H9 (cell line): ENCODE results near the gene LMF1. TPM values are rescaled to one million over a fixed set of nuclear protein-coding genes. Genes with fewer than 3 reads are reported as not detected.

ENCODE experiments used
- DNase-seq: peaks from one replicate; pipeline ENCODE4 v3.0.0-alpha.2; 2017
- H2AFZ ChIP-seq: one replicate; pipeline ENCODE4 v1.6.1; 2013; ENCODE audit warnings: mild to moderate bottlenecking, low read length, control low read depth, moderate library complexity
- H2AK5ac ChIP-seq: 2 replicates; pipeline ENCODE4 v1.6.1; 2013; ENCODE audit warnings: low read length, control low read depth, mixed read lengths; ENCODE audit not compliant: insufficient read length
- H2BK120ac ChIP-seq: one replicate; pipeline ENCODE4 v1.6.1; 2013; ENCODE audit warnings: low read depth, mild to moderate bottlenecking, low read length, control low read depth, inconsistent platforms; ENCODE audit not compliant: poor library complexity, severe bottlenecking
- H2BK12ac ChIP-seq: 2 replicates; pipeline ENCODE4 v1.6.1; 2013; ENCODE audit warnings: low read length, control low read depth, mixed read lengths, low read depth; ENCODE audit not compliant: insufficient read length
- H2BK15ac ChIP-seq: 2 replicates; pipeline ENCODE4 v1.6.1; 2013; ENCODE audit warnings: low read depth, low read length, control low read depth
- H2BK20ac ChIP-seq: one replicate; pipeline ENCODE4 v1.6.1; 2013; ENCODE audit warnings: low read depth, mild to moderate bottlenecking, low read length, control low read depth, inconsistent platforms; ENCODE audit not compliant: poor library complexity, severe bottlenecking
- H2BK5ac ChIP-seq: 2 replicates; pipeline ENCODE4 v1.6.1; 2013; ENCODE audit warnings: low read length, control low read depth, mixed read lengths; ENCODE audit not compliant: insufficient read length
- H3K14ac ChIP-seq: 2 replicates; pipeline ENCODE4 v1.6.1; 2013; ENCODE audit warnings: low read length, control low read depth; ENCODE audit not compliant: insufficient read depth
- H3K18ac ChIP-seq: 2 replicates; pipeline ENCODE4 v1.6.1; 2013; ENCODE audit warnings: low read depth, mild to moderate bottlenecking, mixed read lengths, low read length, control low read depth; ENCODE audit not compliant: insufficient read length
- H3K23ac ChIP-seq: 2 replicates; pipeline ENCODE4 v1.6.1; 2013; ENCODE audit warnings: low read length, control low read depth, mixed read lengths, low read depth; ENCODE audit not compliant: insufficient read length
- H3K23me2 ChIP-seq: 2 replicates; pipeline ENCODE4 v1.6.1; 2013; ENCODE audit warnings: low read depth, mild to moderate bottlenecking, mixed read lengths, low read length, control low read depth; ENCODE audit not compliant: insufficient read length, poor library complexity, severe bottlenecking
- H3K27ac ChIP-seq: 2 replicates; pipeline ENCODE4 v1.5.1; 2013; ENCODE audit warnings: low read length, control low read depth, mixed read lengths, low read depth; ENCODE audit not compliant: insufficient read length
- H3K27me3 ChIP-seq: 2 replicates; pipeline ENCODE4 v1.6.1; 2013; ENCODE audit warnings: low read length, control low read depth, inconsistent platforms; ENCODE audit not compliant: insufficient read depth
- H3K4ac ChIP-seq: 2 replicates; pipeline ENCODE4 v1.6.1; 2013; ENCODE audit warnings: low read depth, mild to moderate bottlenecking, control low read depth, inconsistent platforms, low read length, moderate library complexity
- H3K4me1 ChIP-seq: 2 replicates; pipeline ENCODE4 v1.6.1; 2013; ENCODE audit warnings: low read length, control low read depth, inconsistent platforms; ENCODE audit not compliant: insufficient read depth
- H3K4me2 ChIP-seq: 2 replicates; pipeline ENCODE4 v1.6.1; 2013; ENCODE audit warnings: low read length, control low read depth, mixed read lengths; ENCODE audit not compliant: insufficient read length, insufficient read depth
- H3K56ac ChIP-seq: 2 replicates; pipeline ENCODE4 v1.6.1; 2013; ENCODE audit warnings: low read depth, mild to moderate bottlenecking, mixed read lengths, low read length, control low read depth; ENCODE audit not compliant: insufficient read length
- H3K79me1 ChIP-seq: 2 replicates; pipeline ENCODE4 v1.6.1; 2013; ENCODE audit warnings: low read depth, mild to moderate bottlenecking, moderate library complexity, low read length, control low read depth, inconsistent platforms; ENCODE audit not compliant: insufficient read depth, poor library complexity, severe bottlenecking
- H3K79me2 ChIP-seq: 2 replicates; pipeline ENCODE4 v1.6.1; 2013; ENCODE audit warnings: low read length, control low read depth, inconsistent platforms; ENCODE audit not compliant: insufficient read depth
- H3K9ac ChIP-seq: 2 replicates; pipeline ENCODE4 v1.6.1; 2013; ENCODE audit warnings: low read length, control low read depth, mixed read lengths; ENCODE audit not compliant: insufficient read length; ENCODE audit errors: extremely low read depth
- H3K9me3 ChIP-seq: one replicate; pipeline ENCODE4 v1.6.1; 2013; ENCODE audit warnings: low read depth, low read length, inconsistent platforms; ENCODE audit not compliant: control insufficient read depth
- H3T11ph ChIP-seq: one replicate; pipeline ENCODE4 v1.6.1; 2013; ENCODE audit warnings: mild to moderate bottlenecking, low read length, control low read depth, inconsistent platforms
- H4K20me1 ChIP-seq: one replicate; pipeline ENCODE4 v1.6.1; 2013; ENCODE audit not compliant: control insufficient read depth, insufficient read length, insufficient read depth
- H4K5ac ChIP-seq: 2 replicates; pipeline ENCODE4 v1.6.1; 2013; ENCODE audit warnings: low read depth, mild to moderate bottlenecking, mixed read lengths, low read length, control low read depth; ENCODE audit not compliant: insufficient read length
- H4K8ac ChIP-seq: replicated peaks from 2 replicates; pipeline ENCODE4 v1.6.1; 2013; ENCODE audit warnings: low read length, control low read depth, mixed read lengths, low read depth; ENCODE audit not compliant: insufficient read length
- H4K91ac ChIP-seq: 2 replicates; pipeline ENCODE4 v1.6.1; 2013; ENCODE audit warnings: low read depth, mild to moderate bottlenecking, moderate library complexity, mixed read lengths, low read length, control low read depth; ENCODE audit not compliant: insufficient read length
- H3K27ac Mint-ChIP-seq, 3 experiments: 2 replicates in 2 of 3; 3 replicates in 1 of 3; pipeline ENCODE4 v1.8.0; 2020 to 2021; ENCODE audit warnings: mixed read lengths in 3 of 3, mild to moderate bottlenecking in 1 of 3, moderate library complexity in 1 of 3
- H3K27me3 Mint-ChIP-seq: 2 replicates; pipeline ENCODE4 v1.8.0; 2021; ENCODE audit warnings: low read depth, mild to moderate bottlenecking, moderate library complexity, mixed read lengths
- H3K36me3 Mint-ChIP-seq, 3 experiments: 2 replicates in 2 of 3; 3 replicates in 1 of 3; pipeline ENCODE4 v1.8.0; 2020 to 2021; ENCODE audit warnings: low read depth in 3 of 3, mixed read lengths in 3 of 3; ENCODE audit not compliant: insufficient read depth in 1 of 3
- H3K4me1 Mint-ChIP-seq, 2 experiments: 2 replicates each; pipeline ENCODE4 v1.8.0; 2020; ENCODE audit warnings: mixed read lengths in 2 of 2
- H3K4me3 Mint-ChIP-seq, 2 experiments: 2 replicates in 1 of 2; 3 replicates in 1 of 2; pipeline ENCODE4 v1.8.0; 2020 to 2021; ENCODE audit warnings: mild to moderate bottlenecking in 2 of 2, mixed read lengths in 2 of 2, moderate library complexity in 1 of 2
- H3K9me3 Mint-ChIP-seq, 2 experiments: 2 replicates in 1 of 2; 3 replicates in 1 of 2; pipeline ENCODE4 v1.8.0; 2020; ENCODE audit warnings: mild to moderate bottlenecking in 2 of 2, mixed read lengths in 2 of 2, moderate library complexity in 1 of 2
- WGBS: extraction: QIAGEN DNeasy Blood & Tissue Kit; methylation state at CpG from one replicate; pipeline ENCODE4 v1.1.7; 2013; ENCODE audit warnings: missing lambda C conversion rate, low lambda C conversion rate, mixed read lengths; ENCODE audit not compliant: insufficient read length; ENCODE audit errors: extremely low coverage; 5-methylcytosine and 5-hydroxymethylcytosine counted together
- total RNA-seq: library from RNA; stranded (reverse); gene quantifications from 2 replicates; pipeline ENCODE4 v1.2.1, GENCODE V29; 2021
- TF ChIP-seq, protein P1 (sequence below): fragments of 200-600 bp; sonication (generic); conservative IDR thresholded peaks from 3 replicates; pipeline ENCODE4 v1.8.0; 2021; ENCODE audit warnings: antibody characterized with exemption, mild to moderate bottlenecking

The LMF1 gene
- total RNA-seq, 1 experiment from 2014 or later = 7.1 TPM

DNA sequence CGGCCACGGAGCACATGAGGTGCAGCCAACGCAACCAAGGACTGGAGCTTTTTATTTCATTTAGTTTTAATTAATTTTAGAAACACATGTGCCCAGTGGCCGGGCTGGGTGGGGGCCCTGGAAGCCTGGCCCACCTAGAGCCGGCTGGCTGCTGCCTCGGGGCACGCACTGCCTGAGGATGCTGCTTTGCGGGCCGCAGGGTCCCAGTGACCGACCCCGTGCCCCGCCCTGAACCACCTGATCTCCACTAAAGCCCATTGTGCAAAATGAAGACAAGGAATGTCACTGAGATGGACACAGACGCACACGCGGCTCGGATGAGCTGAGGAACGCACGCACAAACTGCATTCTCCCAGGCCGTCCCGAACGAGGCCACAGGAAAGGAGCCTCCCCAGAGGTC lies 39.6 kb downstream of the LMF1 start:
- H3K27me3 Mint-ChIP-seq = peaks cover 15% of the 10 kb centered on the region
- no peaks in the 10 kb centered on the region for H3K23me2 ChIP-seq
- H2BK20ac ChIP-seq = no peak overlapping the region
- no peak overlapping the region for H3K14ac ChIP-seq
- H3K18ac ChIP-seq = no peak overlapping the region
- WGBS = no CpG with 5 or more reads among the region's 21 CpGs
- H2BK120ac ChIP-seq = no peak overlapping the region
- H3K56ac ChIP-seq = no peak overlapping the region
- H3K4ac ChIP-seq = no peak overlapping the region
- H3K4me2 ChIP-seq = no peak overlapping the region
- H3K9me3 Mint-ChIP-seq = peaks cover 9 to 11% of the 10 kb centered on the region in 2 experiments
- H3K36me3 Mint-ChIP-seq = peaks cover 3 to 6% (median 6%) of the 10 kb centered on the region in 3 experiments
- H3K79me1 ChIP-seq = no peaks in the 10 kb centered on the region
- H3K27ac ChIP-seq = no peak overlapping the region
- no peak overlapping the region for H4K91ac ChIP-seq
- no peak overlapping the region for H3T11ph ChIP-seq
- no peak overlapping the region for H2BK5ac ChIP-seq
- H3K4me1 ChIP-seq = no peaks in the 10 kb centered on the region
- H2AK5ac ChIP-seq = no peak overlapping the region
- H3K9ac ChIP-seq = no peak overlapping the region
- TF ChIP-seq, protein P1, sequence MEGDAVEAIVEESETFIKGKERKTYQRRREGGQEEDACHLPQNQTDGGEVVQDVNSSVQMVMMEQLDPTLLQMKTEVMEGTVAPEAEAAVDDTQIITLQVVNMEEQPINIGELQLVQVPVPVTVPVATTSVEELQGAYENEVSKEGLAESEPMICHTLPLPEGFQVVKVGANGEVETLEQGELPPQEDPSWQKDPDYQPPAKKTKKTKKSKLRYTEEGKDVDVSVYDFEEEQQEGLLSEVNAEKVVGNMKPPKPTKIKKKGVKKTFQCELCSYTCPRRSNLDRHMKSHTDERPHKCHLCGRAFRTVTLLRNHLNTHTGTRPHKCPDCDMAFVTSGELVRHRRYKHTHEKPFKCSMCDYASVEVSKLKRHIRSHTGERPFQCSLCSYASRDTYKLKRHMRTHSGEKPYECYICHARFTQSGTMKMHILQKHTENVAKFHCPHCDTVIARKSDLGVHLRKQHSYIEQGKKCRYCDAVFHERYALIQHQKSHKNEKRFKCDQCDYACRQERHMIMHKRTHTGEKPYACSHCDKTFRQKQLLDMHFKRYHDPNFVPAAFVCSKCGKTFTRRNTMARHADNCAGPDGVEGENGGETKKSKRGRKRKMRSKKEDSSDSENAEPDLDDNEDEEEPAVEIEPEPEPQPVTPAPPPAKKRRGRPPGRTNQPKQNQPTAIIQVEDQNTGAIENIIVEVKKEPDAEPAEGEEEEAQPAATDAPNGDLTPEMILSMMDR = no peak
- no peak overlapping the region; a peak in 1 of 7 replicates for H3K27ac Mint-ChIP-seq
- no peak overlapping the region for H4K8ac ChIP-seq
- no peak overlapping the region for H2BK15ac ChIP-seq
- H3K4me1 Mint-ChIP-seq = peaks cover 8 to 11% of the 10 kb centered on the region in 2 experiments
- H4K5ac ChIP-seq = no peak overlapping the region
- H3K9me3 ChIP-seq = peaks cover 3% of the 10 kb centered on the region
- H2AFZ ChIP-seq = no peak overlapping the region
- H3K23ac ChIP-seq = no peak overlapping the region
- H3K4me3 Mint-ChIP-seq = no peak overlapping the region
- H3K27me3 ChIP-seq = no peaks in the 10 kb centered on the region
- no peak for DNase-seq
- H2BK12ac ChIP-seq = no peak overlapping the region
- no peaks in the 10 kb centered on the region for H3K79me2 ChIP-seq
- peaks cover under 1% of the 10 kb centered on the region for H4K20me1 ChIP-seq
